UCSD-AML1 (cell line): ENCODE data around the gene PSMD6.

Experiments used
- DNase-seq: peaks from one replicate; lab custom pipeline; 2025; ENCODE audit not compliant: unreplicated experiment; lab: John Stamatoyannopoulos, UW

Gene PSMD6

DNA sequence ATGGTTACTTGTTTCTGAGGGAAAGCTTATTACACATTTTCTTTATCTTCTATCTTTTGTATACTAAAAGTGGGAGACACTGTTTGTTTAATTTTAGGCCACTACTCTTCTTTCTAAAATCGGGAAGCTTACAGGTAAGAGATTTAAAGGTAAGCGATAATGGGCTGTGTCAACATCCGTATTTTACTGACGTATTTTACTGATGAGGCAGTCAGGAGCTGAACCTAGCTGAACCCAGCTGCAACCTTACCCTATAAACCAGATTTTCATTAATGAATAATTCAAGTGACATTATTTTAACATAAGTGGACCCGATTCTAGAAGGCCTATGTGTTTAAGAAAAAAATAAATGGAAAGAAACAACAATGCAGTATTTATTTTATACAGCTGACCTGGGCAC lies 13.1 kb downstream of the PSMD6 start:
- DNase-seq: no peak

DNA sequence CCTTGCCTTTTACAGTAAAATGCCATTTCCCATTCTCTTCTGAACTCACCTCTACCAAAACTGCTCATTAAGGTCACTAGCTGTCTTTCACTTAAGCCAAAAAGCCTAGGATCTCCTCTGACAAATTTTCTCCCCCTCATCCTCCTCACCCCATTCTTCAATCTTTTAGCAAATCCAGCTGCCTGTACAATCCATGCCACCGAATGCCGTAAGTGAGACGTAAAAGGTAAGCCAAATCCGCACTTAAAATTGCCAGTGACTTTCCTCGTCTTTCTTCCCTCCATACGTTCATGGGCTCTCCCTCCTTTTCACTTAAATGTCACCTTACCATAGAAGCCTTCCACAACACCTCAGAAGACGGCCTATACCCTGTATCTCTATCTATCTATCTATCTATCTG lies 13.8 kb downstream of the PSMD6 start:
- no peak for DNase-seq

DNA sequence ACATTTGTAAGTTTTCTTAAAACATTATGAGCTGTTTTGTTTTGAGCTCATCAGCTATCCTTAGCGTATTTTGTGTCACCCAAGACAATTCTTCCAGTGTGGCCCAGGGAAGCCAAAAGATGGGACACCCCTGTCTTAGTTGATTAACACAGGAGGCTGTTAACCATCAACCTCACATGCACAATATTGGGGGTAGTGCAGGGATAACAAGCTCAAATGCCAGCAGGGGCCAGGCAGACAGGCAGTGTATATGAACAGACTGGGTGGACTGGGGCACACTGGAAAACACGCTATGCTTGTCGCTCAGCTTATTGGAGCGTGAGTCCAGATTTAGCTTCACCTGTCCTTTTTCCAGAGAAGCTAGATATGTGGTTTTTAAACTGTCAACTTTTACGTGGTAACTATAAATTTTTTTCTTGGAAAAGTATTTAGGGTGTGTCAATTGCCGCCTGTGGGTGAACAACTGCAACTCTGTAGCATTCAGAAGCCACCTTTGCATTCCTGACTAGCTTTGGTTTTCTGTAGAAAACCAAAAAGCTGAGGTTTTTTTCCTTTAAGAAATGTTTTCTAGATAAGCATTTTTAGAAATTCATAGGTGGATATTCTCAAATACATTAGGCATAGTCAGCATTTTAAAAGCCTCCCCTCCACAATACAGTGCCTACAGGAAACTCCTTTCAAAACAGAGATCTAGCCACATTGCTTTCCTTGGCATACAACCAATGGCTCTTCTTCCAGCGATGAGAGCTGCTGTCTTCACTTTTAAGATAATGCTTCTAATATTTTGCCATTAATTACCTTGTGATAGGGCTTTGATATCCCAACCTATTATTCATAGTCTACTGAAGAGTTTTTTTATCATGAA lies 14.6 kb downstream of the PSMD6 start:
- no peak for DNase-seq

DNA sequence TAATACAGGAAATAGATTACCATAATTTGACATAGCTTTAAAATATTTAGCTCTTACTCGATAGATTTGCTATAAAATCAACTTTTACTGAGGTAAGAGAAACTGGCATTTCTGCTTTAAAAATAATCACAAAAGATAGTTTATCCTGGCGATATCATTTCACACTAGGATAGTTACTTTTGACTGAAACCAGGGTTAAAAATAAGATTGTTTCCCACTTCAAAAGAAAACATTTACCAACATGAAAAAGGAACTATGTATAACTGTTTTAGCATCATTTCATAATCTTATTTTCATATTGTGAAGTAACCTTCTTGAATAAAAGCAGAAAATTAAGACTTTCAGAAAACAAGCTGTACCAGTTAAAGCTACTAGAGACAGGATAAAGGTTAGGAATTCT lies 15.3 kb downstream of the PSMD6 start:
- DNase-seq: no peak

DNA sequence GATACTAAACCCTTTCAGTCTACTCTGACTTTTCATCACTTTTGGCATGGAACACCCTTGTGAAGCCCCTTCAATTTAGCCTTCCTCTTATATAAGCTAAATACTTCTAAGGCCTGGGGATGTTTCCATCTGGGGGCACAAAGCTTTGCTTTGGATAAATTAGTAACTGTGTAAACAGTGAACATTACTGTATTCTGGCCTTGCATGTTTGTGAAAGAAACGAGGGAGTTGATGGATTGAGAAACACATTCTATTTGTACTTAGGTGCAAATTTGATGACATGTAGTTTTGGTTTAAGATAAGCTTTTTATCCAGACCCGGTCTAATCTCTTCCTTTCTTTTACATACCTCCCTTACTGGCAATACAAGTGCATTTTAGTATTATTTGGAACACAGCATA lies 19.7 kb downstream of the PSMD6 start:
- DNase-seq: no peak

DNA sequence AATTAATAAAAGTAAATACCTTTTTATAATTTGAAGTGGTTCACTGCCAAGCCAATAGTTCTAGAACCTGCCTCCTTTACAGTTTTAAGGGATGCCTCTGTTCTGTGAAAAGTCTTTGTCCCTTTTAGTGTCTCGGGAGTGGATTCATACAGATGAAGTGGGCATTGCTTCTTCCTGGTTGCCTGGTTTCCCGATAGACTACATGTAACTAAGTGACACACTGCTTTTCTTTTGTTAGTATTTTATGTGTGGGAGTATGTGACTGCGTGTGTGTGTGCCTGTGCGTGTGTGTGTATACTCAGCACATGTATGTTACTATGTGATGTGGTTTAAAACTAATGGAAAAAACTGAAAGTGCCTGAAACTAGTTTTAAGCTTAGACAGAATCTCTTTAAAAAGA lies 21.1 kb downstream of the PSMD6 start:
- no peak for DNase-seq

DNA sequence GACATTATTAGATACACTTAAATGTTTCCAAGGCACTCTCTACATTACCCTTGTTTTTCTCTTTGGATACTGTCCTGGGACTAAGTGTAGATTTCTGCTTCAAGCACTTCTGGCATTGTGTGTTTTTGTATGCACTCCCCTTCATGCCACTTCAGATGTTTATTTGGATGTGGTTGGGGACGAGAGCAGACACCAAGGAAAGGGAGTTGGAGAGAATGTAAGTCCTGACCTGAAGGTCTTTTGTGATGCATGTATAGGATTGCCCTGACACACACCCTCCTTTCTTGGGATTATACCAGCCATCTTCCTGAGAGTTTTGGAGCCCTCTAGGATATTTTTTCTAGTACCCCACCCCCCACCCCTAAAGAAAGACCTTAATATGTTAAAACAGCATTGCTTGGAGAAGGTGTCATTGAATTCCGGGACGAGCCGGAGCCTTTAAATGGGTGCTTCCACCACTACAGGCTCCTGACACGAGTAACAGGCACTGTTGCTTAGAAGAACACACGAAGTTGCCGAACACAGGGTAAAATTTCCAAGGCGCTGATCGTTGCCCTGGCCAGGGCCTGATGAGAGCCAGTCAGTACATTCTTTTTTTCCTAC lies 22.7 kb downstream of the PSMD6 start:
- DNase-seq: no peak

DNA sequence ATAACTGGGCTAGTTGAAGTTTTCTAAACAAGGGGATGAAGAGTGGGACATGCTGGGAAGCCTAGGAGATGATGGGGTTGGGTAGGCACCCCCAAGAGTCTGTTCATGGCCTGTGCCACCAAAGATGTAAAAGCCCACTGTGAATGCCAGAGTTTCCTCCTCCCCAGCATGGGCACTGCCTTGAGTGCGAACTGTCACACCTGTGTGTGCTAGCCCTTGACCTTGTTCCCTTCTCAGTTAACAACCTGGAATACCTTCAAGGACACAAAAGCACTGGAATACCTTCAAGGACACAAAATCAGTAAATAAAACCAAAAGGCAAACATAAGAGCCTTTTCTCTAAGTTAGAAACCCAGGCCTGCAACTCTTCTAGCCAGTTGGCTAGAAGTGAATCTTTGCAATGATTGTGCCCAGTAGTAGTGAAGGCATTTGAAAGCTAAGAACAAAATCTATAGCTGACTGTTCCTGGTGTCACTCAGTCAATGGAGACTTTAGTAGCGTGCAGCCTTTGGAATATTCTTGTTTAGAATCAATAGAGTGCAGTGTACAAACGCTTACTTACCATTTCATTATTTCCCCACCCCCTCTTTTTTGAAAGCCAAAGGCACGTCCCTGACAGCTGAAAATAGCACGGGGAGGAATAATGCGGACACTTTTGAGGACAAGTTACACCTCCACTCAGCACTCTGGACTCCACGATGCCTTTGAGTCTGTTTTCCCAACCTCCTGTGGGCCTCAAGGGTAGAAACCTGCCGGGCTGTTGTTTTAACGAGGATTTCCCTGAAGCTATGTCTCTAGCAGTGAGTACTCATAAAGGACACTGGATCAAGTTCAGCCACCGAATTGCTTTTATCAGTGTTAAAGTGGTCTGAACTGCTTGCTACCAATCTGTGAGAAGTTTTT lies 24.2 kb downstream of the PSMD6 start:
- DNase-seq: no peak

DNA sequence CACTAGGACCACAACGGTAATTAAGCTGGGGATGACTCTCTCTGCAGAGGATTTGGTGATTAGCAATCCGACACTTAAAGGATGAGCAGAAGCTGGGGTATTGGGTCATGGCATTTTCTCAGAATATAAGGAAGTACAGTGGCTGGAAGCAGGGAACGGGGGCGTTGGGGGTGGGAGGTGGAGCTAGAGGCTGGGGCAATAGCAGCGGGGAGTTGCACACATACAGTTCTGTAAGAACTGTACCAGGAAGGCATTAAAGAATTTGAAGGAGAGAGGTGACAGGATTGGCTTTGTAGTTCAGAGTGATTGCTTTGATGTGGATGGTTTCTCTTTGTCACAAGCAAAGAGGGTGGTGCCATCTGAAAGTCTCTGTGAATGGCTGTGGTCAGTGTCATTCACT lies 28.2 kb downstream of the PSMD6 start:
- DNase-seq: no peak

DNA sequence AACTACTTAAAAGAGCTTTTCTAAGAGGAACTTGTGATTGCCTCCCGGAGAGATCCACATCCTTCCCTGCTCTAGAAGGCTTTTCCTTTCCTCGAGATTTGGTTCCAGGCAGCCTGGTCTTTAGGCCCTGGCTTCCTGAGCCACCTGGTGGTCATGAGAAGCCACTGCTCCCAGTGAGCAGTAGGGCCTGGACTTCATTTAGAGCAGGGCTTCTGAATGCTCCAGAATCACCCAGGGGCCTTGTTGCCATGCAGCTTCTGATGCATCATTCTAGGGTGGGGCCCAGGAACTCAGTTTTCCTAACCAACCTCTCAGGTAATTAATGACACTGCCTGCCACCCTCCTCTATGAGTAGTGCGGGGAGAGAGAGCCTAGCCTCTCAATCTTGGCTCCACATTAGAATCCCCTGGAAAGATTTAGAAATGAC lies 29.6 kb downstream of the PSMD6 start:
- DNase-seq: peak; percentile 53

DNA sequence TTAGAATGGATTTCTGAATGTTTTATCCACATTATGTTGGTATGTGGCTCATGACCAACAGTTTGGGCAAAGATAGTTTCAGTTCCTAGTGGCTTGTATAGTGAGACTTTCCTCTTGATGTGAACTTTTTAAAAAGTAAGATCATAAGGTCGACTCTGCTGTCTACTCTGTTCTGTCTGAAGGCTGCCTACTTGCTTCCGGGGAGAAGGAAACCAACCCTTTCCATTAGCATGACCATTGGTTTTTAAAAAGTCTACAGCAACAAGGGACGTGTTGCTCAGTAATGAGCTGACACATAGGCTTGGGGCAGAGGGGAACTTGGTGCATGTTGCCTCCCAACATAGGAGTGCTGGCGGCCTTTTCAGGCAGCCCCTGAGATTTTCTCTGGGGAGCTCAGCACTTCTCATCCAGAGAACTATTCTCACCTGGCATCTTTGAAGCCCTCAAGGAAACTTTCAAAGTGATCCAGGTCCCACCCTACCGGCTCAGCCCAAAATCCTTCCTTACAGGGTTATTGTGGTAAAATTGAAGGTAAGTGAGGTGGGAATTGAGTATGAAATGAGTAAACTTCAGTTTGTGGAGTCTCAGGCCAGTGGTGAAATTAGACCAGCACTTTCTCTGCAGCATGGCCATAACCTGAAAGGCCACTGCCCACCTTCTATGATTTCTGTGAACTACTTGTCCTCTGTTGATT lies 30.6 kb downstream of the PSMD6 start:
- no peak for DNase-seq

DNA sequence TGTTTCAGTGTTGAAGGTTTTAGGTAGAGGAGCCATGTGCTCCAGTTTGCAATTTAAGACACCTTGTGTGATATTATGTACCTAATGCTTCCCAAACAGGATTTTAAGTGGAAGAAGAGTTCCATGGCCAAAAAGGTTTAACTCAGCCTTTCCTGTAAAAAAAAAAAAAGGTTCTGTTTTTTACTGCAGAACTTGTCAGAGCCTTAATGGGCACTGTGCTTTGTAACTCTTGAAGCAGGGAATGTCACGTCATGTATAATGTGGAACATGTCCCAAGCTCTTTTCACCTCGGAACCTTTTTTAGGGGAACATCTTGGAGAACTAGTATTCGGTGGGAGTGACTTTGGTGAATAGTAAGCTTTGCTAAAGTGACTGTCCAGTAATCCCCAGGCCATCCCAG lies 31.6 kb downstream of the PSMD6 start:
- no peak for DNase-seq

DNA sequence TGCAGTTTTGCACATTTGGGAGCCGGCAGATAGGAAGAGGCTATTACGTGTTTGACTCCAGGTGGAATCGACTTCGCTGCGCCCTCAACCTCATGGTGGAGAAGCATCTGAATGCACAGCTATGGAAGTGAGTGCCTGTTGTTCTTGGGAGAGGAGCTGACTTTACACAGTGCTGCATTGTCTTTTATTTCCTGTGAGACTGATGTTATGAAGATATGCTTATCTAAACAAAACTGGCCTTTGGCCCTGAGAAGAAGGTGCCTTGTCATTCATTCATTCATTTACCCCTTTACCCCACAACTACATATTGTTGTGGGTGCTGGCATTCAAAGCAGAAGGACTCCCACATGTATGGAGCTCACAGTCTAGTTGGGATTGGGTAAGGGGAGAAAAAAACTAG lies 32.6 kb downstream of the PSMD6 start:
- no peak for DNase-seq

DNA sequence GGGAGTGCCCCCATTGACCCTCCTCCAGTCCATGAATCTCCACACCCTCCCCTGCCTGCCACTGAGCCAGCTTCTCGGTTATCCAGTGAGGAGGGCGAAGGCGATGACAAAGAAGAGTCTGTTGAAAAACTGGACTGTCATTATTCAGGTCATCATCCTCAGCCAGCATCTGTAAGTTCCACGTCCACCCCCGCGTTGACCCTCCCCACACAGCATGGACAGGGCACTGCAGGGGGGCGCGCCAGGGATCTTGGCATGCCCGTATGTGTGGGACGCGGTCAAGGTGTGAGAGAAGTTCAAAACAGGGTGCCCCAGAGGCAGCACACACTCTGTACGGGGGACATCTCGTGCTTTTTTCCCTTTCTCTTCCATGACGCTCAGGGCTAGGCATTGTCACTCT lies 33.1 kb downstream of the PSMD6 start:
- DNase-seq: no peak

DNA sequence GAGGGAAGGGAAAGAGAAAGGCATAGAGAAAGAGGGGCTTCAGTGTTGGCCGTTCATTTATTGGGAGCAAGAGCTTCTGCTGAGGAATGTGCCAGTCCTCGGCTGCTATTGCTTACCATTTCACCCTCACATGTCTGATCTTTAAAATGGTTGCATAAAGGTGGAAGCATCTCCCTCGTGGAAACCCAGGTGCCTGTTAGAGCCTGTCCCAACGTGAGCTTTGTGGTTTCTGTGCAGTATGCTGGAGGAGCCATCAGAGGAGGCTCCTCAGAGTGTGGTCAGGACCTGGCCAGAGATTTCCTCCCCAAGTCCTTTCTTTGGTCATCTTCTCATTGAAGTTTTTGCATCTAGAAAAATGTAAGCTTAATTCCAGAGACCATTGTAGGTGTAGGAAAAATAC lies 34.4 kb downstream of the PSMD6 start:
- no peak for DNase-seq

DNA sequence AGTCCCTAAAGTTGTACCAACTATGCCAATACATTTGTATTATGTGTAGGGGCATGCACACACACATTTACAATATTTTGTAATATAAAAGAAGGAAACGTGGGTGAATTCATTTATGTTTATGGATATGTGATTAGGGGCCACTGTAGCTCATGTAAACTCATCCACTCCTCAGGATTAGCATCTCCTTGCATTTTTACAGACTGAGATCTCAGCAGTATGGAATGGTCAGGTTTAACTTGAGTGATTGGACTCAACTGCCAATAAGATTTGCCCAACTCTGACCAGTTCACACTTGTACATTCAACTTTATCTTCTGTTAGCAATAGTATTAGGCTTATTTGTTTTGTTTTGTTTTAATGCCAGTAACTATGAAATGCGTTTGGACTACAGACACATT lies 36.5 kb downstream of the PSMD6 start:
- DNase-seq: no peak

DNA sequence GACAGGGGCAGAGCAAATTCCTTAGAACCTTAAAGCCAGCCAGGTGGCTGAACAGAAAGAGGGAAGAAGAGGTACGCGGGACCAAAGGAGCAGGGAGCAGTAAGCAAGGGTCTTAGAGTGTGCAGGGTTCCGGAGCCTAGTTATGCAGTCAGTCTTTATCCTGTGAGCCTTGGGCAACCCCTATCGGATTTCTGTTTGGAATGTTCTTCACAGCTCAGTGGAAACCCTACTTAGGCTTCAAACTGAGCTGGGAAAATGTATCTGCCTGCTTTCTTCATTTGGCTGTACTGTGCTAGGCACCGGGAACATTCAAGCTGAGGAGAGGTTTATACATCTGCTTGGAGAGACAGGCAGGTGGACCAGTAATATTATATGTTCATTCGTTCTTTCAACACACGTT lies 37.1 kb downstream of the PSMD6 start:
- DNase-seq: no peak

DNA sequence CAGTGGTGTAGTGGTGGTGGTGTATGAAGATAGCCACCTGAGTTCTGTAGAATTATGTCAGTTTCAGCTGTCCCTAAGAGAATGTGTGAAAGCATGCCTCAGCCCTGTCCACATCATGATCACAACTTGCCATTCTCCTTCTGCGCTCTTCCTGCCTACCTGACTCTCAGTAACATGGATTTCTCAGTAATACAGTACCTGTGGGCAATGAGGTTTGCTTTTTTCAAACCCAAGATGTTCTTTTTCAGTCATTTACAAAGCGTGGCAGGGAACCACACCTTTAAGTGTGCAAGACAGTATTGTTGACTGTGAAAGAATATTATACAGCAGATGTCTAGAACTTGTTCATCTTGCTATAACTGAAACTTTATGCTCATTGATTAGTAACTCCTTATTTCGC lies 38.9 kb downstream of the PSMD6 start:
- no peak for DNase-seq

DNA sequence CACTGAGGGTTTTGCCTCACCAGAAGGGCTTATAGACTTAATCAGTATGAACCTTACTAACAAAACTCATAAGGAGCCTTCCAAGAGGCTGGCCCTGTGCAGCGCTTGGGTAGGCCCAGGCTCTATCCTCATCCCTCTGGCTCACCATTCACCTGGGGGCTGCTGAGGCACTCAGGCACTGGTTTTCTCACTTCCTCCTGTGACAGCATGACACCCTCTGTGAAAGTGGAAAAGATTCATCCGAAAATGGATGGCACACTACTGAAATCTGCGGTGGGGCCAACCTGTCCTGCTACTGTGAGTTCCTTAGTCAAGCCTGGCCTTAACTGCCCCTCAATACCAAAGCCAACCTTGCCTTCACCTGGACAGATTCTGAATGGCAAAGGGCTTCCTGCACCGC lies 41.3 kb downstream of the PSMD6 start:
- DNase-seq: no peak

DNA sequence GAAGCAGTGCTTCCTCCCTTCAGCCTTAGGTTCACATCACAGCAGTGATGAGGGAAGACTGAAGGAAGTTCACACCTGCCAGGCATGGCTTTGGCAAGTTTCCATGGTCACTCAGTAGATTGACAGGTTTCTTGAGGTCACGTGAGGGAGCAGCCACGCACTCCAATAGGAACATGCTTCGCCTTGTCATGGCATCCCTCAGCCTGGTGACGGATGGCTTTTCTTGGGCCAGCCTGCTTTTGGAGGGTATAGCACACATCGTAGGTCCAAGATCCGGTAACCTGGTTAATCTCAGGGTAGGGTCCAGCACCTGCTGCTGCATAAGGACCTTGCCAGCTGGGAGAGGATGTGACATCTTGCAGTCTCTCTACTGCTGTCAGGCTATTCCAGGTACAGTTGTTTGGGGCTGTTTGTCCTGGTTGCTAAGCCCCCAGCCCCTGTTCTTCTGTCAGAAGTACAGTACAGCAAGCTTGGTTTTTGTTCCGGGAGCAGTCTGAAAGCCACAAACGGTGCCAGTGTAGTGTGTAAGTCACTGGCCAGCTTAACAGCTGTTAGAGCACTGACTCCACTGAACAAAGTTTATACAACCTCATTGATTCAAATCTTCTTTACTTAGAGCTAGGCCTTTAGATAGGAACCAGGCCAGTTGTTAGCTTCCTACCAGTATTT lies 42.3 kb downstream of the PSMD6 start:
- no peak for DNase-seq

DNA sequence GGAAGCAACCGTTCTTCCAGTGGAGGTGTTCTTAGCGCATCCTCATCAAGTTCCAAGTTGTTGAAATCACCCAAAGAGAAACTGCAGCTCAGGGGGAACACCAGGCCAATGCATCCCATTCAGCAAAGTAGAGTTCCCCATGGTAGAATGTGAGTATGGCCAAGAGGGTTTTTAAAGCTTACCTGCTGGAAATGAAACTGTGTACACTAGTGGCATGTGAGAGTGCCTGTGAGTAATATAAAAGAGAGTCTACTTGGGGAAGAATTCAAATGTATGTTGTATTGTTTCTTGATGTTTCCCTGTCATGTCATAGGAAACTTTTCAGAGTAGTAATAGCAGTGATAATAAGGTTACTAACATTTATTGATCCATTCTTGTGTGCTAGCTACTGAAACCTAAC lies 43.3 kb downstream of the PSMD6 start:
- DNase-seq: no peak
